ENCODE results near the gene F8. TPM values are rescaled to one million over a fixed set of nuclear protein-coding genes. Genes with fewer than 3 reads are reported as not detected.
A peak's percentile ranks its signal among the peaks of the same experiment; 100 is the strongest.

The F8 gene
- total and polyA plus RNA-seq, 9 of the 15 experiments (the other 6 are each of a cell fraction or from before 2014, with no cell fraction given), result 0.41 to 3.8 (median 0.91) TPM

GRCh38 chrX:155027509-155028066, 5.1 kb upstream of the F8 start:
- peak; percentile 28 for ATAC-seq
- peak overlapping the region; percentile 82 for H3K4me2 ChIP-seq (ENCODE audit: insufficient read depth, low read length)
- WGBS (ENCODE audit: insufficient coverage, low coverage, missing lambda C conversion rate), result under 1% methylated on average over 13 of the region's 14 CpGs
- intact Hi-C loops (cut with micrococcal nuclease), result loop anchor here (2.0 kb wide), 1 partner anchor 41 kb away; no protein-coding TSS in a partner anchor
- peaks cover 55% of the 10 kb centered on the region for H3K79me2 ChIP-seq (ENCODE audit: control insufficient read depth, insufficient read depth, low read length)
- H2AFZ ChIP-seq (ENCODE audit: low read depth, low read length), result peak overlapping the region; percentile 56
- H3K9me3 ChIP-seq (replicated peaks; ENCODE audit: control insufficient read depth, insufficient read depth, low read depth, low read length), result no peaks in the 10 kb centered on the region
- peak; percentile 68 for FAIRE-seq
- no peaks in the 10 kb centered on the region for H4K20me1 ChIP-seq (replicated peaks; ENCODE audit: control insufficient read depth, insufficient read depth, low read length)
- in situ Hi-C loops (cut with MboI), result no loop called here
- peak in 1 of 4 experiments; percentile 44 for DNase-seq (ENCODE audit: extremely low read depth in 1 of 4, low spot score in 3 of 4)
- no peaks in the 10 kb centered on the region for H3K27me3 ChIP-seq (ENCODE audit: control insufficient read depth in 2 of 2, insufficient read depth in 2 of 2, low read length in 2 of 2)
- H3K9me1 ChIP-seq (ENCODE audit: control insufficient read depth, insufficient read depth, low read length), result no peaks in the 10 kb centered on the region
- peak overlapping the region; percentile 93 to 97 for H3K9ac ChIP-seq (ENCODE audit: insufficient read depth in 1 of 2, low read depth in 2 of 2, low read length in 2 of 2)
- TSS peak; percentile 77 for BruUV-seq (replicated peaks)
- H3K36me3 ChIP-seq (ENCODE audit: control insufficient read depth, insufficient read depth, low read length), result no peaks in the 10 kb centered on the region
- ChIA-PET CTCF (ENCODE audit: low intra/inter-chr PET ratio) (interaction anchor here (0.6 kb wide), 1 partner anchor 43 kb away, joined by 3 read pairs; no protein-coding TSS in a partner anchor), POLR2A (interaction anchor here (0.7 to 1.4 kb wide), 7 partner anchors 9 to 252 kb away, joined by 3 to 6 read pairs (median 3); no protein-coding TSS in a partner anchor)
- H3K4me1 ChIP-seq (replicated peaks in 1 of 2; ENCODE audit: control insufficient read depth in 2 of 2, insufficient read depth in 2 of 2, low read length in 2 of 2), result peaks cover 11 to 23% of the 10 kb centered on the region in 2 experiments
- peak overlapping the region; percentile 51 for H3K4me3 ChIP-seq
- peak overlapping the region; percentile 95 for H3K27ac ChIP-seq (ENCODE audit: extremely low read depth, low read depth, low read length)
- TF ChIP-seq HIVEP1 (CRISPR knock-in tag; IDR thresholded peaks at IDR 0.05), result no peak
- TF ChIP-seq CEBPB (tag; IDR thresholded peaks at IDR 0.05), result peak; percentile 79
- no peak for TF ChIP-seq SRSF9 (IDR thresholded peaks at IDR 0.05; ENCODE audit: borderline replicate concordance, low read depth, low read length)
- TF ChIP-seq MLLT1 (IDR thresholded peaks at IDR 0.05), result 0 out of 4 replicates have a peak, but pooled peaks have one; percentile 13 to 29
- TF ChIP-seq GTF2E2 (tag; IDR thresholded peaks at IDR 0.05), result 0 out of 2 replicates have a peak, but pooled peaks have one; percentile 57
- no peak for TF ChIP-seq CTCF (IDR thresholded peaks at IDR 0.05 in 2 of 3, conservative IDR thresholded peaks at IDR 0.05 in 1 of 3; ENCODE audit: insufficient read depth in 2 of 3, low read depth in 1 of 3, low read length in 3 of 3)
- no peak for TF ChIP-seq E2F1 (CRISPR knock-in tag; IDR thresholded peaks at IDR 0.05)
- TF ChIP-seq ZNF408 (CRISPR knock-in tag; IDR thresholded peaks at IDR 0.05; ENCODE audit: low read depth), result no peak
- TF ChIP-seq POLR2A (conservative IDR thresholded peaks at IDR 0.05), result peak; percentile 23
- 0 out of 2 replicates have a peak, but pooled peaks have one; percentile 22 for TF ChIP-seq CREM (IDR thresholded peaks at IDR 0.05; ENCODE audit: low read depth)
- TF ChIP-seq NFE2 (IDR thresholded peaks at IDR 0.05; ENCODE audit: low read depth), result peak; percentile 21; the same call in 1 of the 2 replicates
- 0 out of 4 replicates have a peak, but pooled peaks of 1 of the 2 experiments have one; percentile 31 for TF ChIP-seq SIN3A (IDR thresholded peaks at IDR 0.05; ENCODE audit: borderline replicate concordance in 2 of 2, control insufficient read depth in 1 of 2, low read depth in 2 of 2, low read length in 2 of 2)
- no peak for TF ChIP-seq ZNF778 (CRISPR knock-in tag; IDR thresholded peaks at IDR 0.05)
- no peak for TF ChIP-seq GABPB2 (CRISPR knock-in tag; conservative IDR thresholded peaks at IDR 0.05)
- TF ChIP-seq CEBPG (CRISPR knock-in tag; IDR thresholded peaks at IDR 0.05), result no peak
- peak; percentile 34 to 62; a peak in 2 of 4 replicates for TF ChIP-seq CEBPG (tag; conservative IDR thresholded peaks at IDR 0.05 in 1 of 2, IDR thresholded peaks at IDR 0.05 in 1 of 2)
- no peak for TF ChIP-seq RFX7 (CRISPR knock-in tag; IDR thresholded peaks at IDR 0.05)
- TF ChIP-seq TAF9B (IDR thresholded peaks at IDR 0.05; ENCODE audit: partially characterized antibody), result peak; percentile 31
- TF ChIP-seq CHD1 (IDR thresholded peaks at IDR 0.05; ENCODE audit: low read length), result peak; percentile 76

Data from K562 (cell line).